SK-N-SH (cell line): ENCODE results near the gene SLC66A2.

Source experiments
- ELF1 ChIP-seq: IDR thresholded peaks from 2 replicates; pipeline ENCODE4 v1.4.0; 2012
- EP300 ChIP-seq, 2 experiments: IDR thresholded peaks; 2 replicates each; pipeline versions ENCODE4 v1.4.0 to v1.6.1; 2012; ENCODE audit warnings: borderline replicate concordance in 1 of 2, low read depth in 1 of 2, low read length in 1 of 2
- EZH2phosphoT487 ChIP-seq: fragments of 200-600 bp; sonication (generic); IDR thresholded peaks from 2 replicates; pipeline ENCODE4 v1.6.1; 2017; ENCODE audit warnings: low read depth, mixed run types, mild to moderate bottlenecking, antibody characterized with exemption, moderate library complexity, borderline replicate concordance
- FOXM1 ChIP-seq: IDR thresholded peaks from 2 replicates; pipeline ENCODE4 v1.4.0; 2012; ENCODE audit warnings: low read depth, mild to moderate bottlenecking
- MEF2A ChIP-seq: IDR thresholded peaks from 2 replicates; pipeline ENCODE4 v1.4.0; 2012; ENCODE audit warnings: low read depth, borderline replicate concordance
- MXI1 ChIP-seq: IDR thresholded peaks from 2 replicates; pipeline ENCODE4 v1.6.1; 2012; ENCODE audit warnings: mild to moderate bottlenecking, low read depth, low read length, improper control_type of control experiment
- POLR2AphosphoS5 ChIP-seq: IDR thresholded peaks from 2 replicates; pipeline ENCODE4 v1.6.1; 2012; ENCODE audit warnings: low read depth, low read length
- RXRA ChIP-seq: IDR thresholded peaks from 2 replicates; pipeline ENCODE4 v1.4.0; 2012; ENCODE audit warnings: low read depth, mild to moderate bottlenecking, borderline replicate concordance
- TF ChIP-seq, protein P1 (sequence below): fragments of 150-350 bp; IDR thresholded peaks from 2 replicates; pipeline ENCODE4 v1.6.1; 2017; ENCODE audit warnings: antibody characterized with exemption, low read length, low read depth, borderline replicate concordance
- TF ChIP-seq, protein P2 (sequence below): fragments of 200-600 bp; sonication (generic); IDR thresholded peaks from 2 replicates; pipeline ENCODE4 v1.6.1; 2017; ENCODE audit warnings: antibody characterized with exemption, mild to moderate bottlenecking, moderate library complexity
- TF ChIP-seq, protein P3 (sequence below): IDR thresholded peaks from 2 replicates; pipeline ENCODE4 v1.4.0; 2012; ENCODE audit warnings: low read depth
- TF ChIP-seq, protein P4 (sequence below): IDR thresholded peaks from 2 replicates; pipeline ENCODE4; 2012
- TF ChIP-seq, protein P5 (sequence below): IDR thresholded peaks from 2 replicates; pipeline ENCODE4 v1.6.1; 2012; ENCODE audit warnings: mild to moderate bottlenecking, low read depth, low read length, moderate library complexity

DNA sequence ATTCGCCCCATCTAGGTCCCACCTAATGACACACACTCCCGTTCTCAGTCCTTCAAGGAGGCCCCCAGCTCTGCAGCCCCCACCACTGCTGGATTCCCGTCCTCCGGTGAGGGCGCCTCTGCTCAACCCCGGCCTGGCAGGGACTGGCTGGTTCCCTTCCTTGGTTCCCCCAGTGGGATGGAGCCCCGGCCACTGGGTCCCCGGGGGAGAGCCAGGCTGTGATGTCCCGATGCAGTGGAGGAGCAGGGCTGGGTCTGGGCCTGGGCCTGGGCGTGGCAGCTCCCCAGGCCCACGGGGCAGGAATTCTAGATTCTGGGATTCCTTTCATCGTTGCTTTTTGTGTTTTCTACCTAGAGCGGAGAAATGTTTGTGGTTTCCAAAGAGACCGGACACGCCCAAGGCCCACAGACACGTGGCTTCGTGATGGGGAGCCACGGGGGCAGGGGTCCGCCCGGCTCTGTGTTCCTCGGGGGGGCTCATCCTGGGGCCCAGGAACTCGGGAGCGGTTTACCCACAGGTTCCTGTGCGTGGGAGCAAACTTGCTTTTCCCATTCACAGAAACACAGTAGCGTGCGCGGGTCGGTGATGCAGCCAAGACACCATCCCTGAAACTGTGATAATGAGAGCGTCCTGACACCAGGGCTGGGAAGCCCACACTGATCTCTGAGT, 67.0 kb downstream of the SLC66A2 start:
- TF ChIP-seq, protein P1, sequence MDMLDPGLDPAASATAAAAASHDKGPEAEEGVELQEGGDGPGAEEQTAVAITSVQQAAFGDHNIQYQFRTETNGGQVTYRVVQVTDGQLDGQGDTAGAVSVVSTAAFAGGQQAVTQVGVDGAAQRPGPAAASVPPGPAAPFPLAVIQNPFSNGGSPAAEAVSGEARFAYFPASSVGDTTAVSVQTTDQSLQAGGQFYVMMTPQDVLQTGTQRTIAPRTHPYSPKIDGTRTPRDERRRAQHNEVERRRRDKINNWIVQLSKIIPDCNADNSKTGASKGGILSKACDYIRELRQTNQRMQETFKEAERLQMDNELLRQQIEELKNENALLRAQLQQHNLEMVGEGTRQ = no peak
- TF ChIP-seq EP300 (IDR thresholded peaks at IDR 0.05; ENCODE audit: borderline replicate concordance in 1 of 2, low read depth in 1 of 2, low read length in 1 of 2) = no peak
- TF ChIP-seq, protein P2, sequence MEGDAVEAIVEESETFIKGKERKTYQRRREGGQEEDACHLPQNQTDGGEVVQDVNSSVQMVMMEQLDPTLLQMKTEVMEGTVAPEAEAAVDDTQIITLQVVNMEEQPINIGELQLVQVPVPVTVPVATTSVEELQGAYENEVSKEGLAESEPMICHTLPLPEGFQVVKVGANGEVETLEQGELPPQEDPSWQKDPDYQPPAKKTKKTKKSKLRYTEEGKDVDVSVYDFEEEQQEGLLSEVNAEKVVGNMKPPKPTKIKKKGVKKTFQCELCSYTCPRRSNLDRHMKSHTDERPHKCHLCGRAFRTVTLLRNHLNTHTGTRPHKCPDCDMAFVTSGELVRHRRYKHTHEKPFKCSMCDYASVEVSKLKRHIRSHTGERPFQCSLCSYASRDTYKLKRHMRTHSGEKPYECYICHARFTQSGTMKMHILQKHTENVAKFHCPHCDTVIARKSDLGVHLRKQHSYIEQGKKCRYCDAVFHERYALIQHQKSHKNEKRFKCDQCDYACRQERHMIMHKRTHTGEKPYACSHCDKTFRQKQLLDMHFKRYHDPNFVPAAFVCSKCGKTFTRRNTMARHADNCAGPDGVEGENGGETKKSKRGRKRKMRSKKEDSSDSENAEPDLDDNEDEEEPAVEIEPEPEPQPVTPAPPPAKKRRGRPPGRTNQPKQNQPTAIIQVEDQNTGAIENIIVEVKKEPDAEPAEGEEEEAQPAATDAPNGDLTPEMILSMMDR = no peak
- TF ChIP-seq, protein P3, sequence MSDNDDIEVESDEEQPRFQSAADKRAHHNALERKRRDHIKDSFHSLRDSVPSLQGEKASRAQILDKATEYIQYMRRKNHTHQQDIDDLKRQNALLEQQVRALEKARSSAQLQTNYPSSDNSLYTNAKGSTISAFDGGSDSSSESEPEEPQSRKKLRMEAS = no peak
- no peak for TF ChIP-seq FOXM1
- TF ChIP-seq ELF1 = no peak
- TF ChIP-seq, protein P4, sequence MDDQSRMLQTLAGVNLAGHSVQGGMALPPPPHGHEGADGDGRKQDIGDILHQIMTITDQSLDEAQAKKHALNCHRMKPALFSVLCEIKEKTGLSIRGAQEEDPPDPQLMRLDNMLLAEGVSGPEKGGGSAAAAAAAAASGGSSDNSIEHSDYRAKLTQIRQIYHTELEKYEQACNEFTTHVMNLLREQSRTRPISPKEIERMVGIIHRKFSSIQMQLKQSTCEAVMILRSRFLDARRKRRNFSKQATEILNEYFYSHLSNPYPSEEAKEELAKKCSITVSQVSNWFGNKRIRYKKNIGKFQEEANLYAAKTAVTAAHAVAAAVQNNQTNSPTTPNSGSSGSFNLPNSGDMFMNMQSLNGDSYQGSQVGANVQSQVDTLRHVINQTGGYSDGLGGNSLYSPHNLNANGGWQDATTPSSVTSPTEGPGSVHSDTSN = no peak
- TF ChIP-seq EZH2phosphoT487 = no peak
- TF ChIP-seq, protein P5, sequence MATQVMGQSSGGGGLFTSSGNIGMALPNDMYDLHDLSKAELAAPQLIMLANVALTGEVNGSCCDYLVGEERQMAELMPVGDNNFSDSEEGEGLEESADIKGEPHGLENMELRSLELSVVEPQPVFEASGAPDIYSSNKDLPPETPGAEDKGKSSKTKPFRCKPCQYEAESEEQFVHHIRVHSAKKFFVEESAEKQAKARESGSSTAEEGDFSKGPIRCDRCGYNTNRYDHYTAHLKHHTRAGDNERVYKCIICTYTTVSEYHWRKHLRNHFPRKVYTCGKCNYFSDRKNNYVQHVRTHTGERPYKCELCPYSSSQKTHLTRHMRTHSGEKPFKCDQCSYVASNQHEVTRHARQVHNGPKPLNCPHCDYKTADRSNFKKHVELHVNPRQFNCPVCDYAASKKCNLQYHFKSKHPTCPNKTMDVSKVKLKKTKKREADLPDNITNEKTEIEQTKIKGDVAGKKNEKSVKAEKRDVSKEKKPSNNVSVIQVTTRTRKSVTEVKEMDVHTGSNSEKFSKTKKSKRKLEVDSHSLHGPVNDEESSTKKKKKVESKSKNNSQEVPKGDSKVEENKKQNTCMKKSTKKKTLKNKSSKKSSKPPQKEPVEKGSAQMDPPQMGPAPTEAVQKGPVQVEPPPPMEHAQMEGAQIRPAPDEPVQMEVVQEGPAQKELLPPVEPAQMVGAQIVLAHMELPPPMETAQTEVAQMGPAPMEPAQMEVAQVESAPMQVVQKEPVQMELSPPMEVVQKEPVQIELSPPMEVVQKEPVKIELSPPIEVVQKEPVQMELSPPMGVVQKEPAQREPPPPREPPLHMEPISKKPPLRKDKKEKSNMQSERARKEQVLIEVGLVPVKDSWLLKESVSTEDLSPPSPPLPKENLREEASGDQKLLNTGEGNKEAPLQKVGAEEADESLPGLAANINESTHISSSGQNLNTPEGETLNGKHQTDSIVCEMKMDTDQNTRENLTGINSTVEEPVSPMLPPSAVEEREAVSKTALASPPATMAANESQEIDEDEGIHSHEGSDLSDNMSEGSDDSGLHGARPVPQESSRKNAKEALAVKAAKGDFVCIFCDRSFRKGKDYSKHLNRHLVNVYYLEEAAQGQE = no peak
- TF ChIP-seq POLR2AphosphoS5 = no peak
- TF ChIP-seq RXRA = no peak
- TF ChIP-seq MEF2A = no peak
- TF ChIP-seq MXI1 = no peak
